ENCODE measurements around the gene SLC35E1. TPM values are rescaled to one million over a fixed set of nuclear protein-coding genes. Genes with fewer than 3 reads are reported as not detected.

The SLC35E1 gene
- total and polyA plus RNA-seq, 4 donors, result 22.5 to 37.7 (median 29.2) TPM

DNA sequence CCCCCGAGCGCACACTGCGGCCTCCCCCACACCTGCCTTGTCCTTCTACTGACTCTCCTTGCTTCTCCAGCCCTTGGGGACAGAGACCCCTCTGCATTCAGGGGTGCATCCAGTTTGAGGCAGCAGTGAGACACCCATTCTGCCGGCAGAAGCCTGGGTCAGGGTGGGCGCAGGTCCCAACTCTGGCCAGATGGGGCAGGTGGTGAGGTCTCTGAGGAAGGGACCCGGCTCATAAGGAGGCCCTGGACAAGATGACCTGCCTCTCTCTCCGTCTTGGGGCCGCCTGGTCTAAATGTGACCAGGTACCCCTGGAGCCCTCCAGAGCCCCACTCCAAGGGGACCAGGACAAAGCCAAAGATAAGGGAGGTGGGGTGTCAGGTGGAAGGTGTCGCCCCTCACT is 36.1 kb downstream of the SLC35E1 start:
- H3K9me3 ChIP-seq (ENCODE audit: control insufficient read depth, low read length), result no peaks in the 10 kb centered on the region
- 90 to 91% methylated on average over 9 of the region's 9 CpGs for WGBS, 2 donors
- H3K36me3 ChIP-seq (ENCODE audit: control insufficient read depth in 1 of 2, insufficient read depth in 2 of 2, low read length in 1 of 2), result peaks cover 0 to 14% of the 10 kb centered on the region in 2 donors
- H3K27me3 ChIP-seq (ENCODE audit: control insufficient read depth in 1 of 2, insufficient read depth in 2 of 2, low read length in 1 of 2), result no peaks in the 10 kb centered on the region
- no peak overlapping the region for H3K4me3 ChIP-seq (ENCODE audit: low read length in 2 of 2)
- intact Hi-C loops (cut with DNase I), result no loop called here
- H3K27ac ChIP-seq (ENCODE audit: low read depth in 1 of 2, low read length in 2 of 2), result no peak overlapping the region
- peaks cover 0 to 2% of the 10 kb centered on the region in 2 donors for H3K4me1 ChIP-seq (ENCODE audit: control insufficient read depth in 1 of 2, insufficient read depth in 2 of 2, low read length in 2 of 2)
- DNase-seq (no peak), ATAC-seq (ENCODE audit: low FRiP score) (no peak)

GRCh38 chr19:16535381-16535780 is 36.8 kb downstream of the SLC35E1 start:
- 92 to 95% methylated on average over 17 to 18 of the region's 18 CpGs for WGBS, 2 donors
- Histone ChIP-seq H3K9me3 (ENCODE audit: control insufficient read depth, low read length) (no peaks in the 10 kb centered on the region), H3K27me3 (ENCODE audit: control insufficient read depth in 1 of 2, insufficient read depth in 2 of 2, low read length in 1 of 2) (no peaks in the 10 kb centered on the region), H3K4me1 (ENCODE audit: control insufficient read depth in 1 of 2, insufficient read depth in 2 of 2, low read length in 2 of 2) (no peaks in the 10 kb centered on the region), H3K36me3 (ENCODE audit: control insufficient read depth in 1 of 2, insufficient read depth in 2 of 2, low read length in 1 of 2) (peaks cover 0 to 18% of the 10 kb centered on the region in 2 donors), H3K27ac (ENCODE audit: low read depth in 1 of 2, low read length in 2 of 2) (no peak overlapping the region), H3K4me3 (ENCODE audit: low read length in 2 of 2) (no peak overlapping the region)
- ATAC-seq (ENCODE audit: low FRiP score), result no peak
- DNase-seq, result no peak
- intact Hi-C loops (cut with DNase I), result no loop called here

DNA sequence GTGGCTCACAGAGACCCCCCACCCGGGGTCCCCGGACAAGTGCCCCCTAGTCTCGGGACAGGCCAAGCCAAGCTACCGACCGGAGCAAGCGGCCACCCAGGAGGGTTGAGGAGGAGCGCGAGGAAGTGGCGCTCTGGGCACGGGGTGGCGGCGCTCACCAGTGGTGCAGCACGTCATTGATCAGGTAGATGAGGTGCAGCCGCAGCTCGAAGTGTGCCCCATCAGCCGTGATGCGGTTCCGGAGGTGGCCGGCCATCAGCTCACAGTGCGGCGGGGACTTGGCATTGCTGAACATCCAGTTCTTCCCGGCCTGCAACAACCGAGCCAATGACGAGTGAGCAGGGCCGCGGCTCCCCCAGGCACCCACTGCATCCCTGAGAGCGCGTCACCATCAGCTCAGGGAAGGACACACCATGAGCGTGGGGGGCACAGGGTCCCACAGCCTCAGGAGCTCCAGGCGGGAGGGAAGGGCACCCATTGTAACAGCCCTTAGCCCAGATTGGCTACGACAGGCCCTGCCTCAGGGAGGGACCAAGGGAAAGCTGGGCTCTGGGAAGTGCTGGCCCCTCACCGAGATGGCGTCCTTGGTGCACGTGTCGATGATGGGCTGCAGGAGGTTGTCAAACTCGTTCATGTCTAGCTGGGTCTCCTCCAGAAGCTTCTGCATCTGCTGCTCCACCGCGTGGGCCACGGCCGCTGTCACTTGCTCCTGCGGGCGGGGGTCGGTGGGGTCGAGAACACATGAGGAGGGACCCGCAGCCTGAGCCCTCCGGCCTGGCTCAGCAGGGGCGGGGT is 39.6 kb downstream of the SLC35E1 start:
- H3K4me1 ChIP-seq (ENCODE audit: control insufficient read depth in 1 of 2, insufficient read depth in 2 of 2, low read length in 2 of 2), result no peaks in the 10 kb centered on the region
- no peak overlapping the region for H3K4me3 ChIP-seq (ENCODE audit: low read length in 2 of 2)
- no peak overlapping the region for H3K27ac ChIP-seq (ENCODE audit: low read depth in 1 of 2, low read length in 2 of 2)
- ATAC-seq (ENCODE audit: low FRiP score) (no peak), DNase-seq (no peak)
- WGBS, 2 donors, result 91 to 92% methylated on average over 46 to 47 of the region's 47 CpGs
- H3K27me3 ChIP-seq (ENCODE audit: control insufficient read depth in 1 of 2, insufficient read depth in 2 of 2, low read length in 1 of 2), result no peaks in the 10 kb centered on the region
- H3K9me3 ChIP-seq (ENCODE audit: control insufficient read depth, low read length), result no peaks in the 10 kb centered on the region
- intact Hi-C loops (cut with DNase I), result no loop called here
- H3K36me3 ChIP-seq (ENCODE audit: control insufficient read depth in 1 of 2, insufficient read depth in 2 of 2, low read length in 1 of 2), result peaks cover 4 to 19% of the 10 kb centered on the region in 2 donors

- no peak for ATAC-seq (ENCODE audit: low FRiP score)
- H3K36me3 ChIP-seq (ENCODE audit: control insufficient read depth in 1 of 2, insufficient read depth in 2 of 2, low read length in 1 of 2), result peaks cover 4 to 18% of the 10 kb centered on the region in 2 donors
- WGBS, 2 donors, result 95 to 96% methylated on average over 12 of the region's 12 CpGs
Measured at GRCh38 chr19:16531380-16531669, 40.9 kb downstream of the SLC35E1 start.

GRCh38 chr19:16530540-16531379 is 41.5 kb downstream of the SLC35E1 start:
- H3K27ac ChIP-seq (ENCODE audit: low read depth in 1 of 2, low read length in 2 of 2), result no peak overlapping the region
- H3K36me3 ChIP-seq (ENCODE audit: control insufficient read depth in 1 of 2, insufficient read depth in 2 of 2, low read length in 1 of 2), result peaks cover 4 to 18% of the 10 kb centered on the region in 2 donors
- no peaks in the 10 kb centered on the region for H3K9me3 ChIP-seq (ENCODE audit: control insufficient read depth, low read length)
- 91 to 95% methylated on average over 40 to 43 of the region's 43 CpGs for WGBS, 2 donors
- H3K27me3 ChIP-seq (ENCODE audit: control insufficient read depth in 1 of 2, insufficient read depth in 2 of 2, low read length in 1 of 2), result no peaks in the 10 kb centered on the region
- no peaks in the 10 kb centered on the region for H3K4me1 ChIP-seq (ENCODE audit: control insufficient read depth in 1 of 2, insufficient read depth in 2 of 2, low read length in 2 of 2)
- intact Hi-C loops (cut with DNase I), result no loop called here
- H3K4me3 ChIP-seq (ENCODE audit: low read length in 2 of 2), result no peak overlapping the region
- DNase-seq (no peak), ATAC-seq (ENCODE audit: low FRiP score) (no peak)

More at GRCh38 chr19:16531380-16531669, 40.9 kb downstream of the SLC35E1 start:
- Histone ChIP-seq H3K4me3 (ENCODE audit: low read length in 2 of 2) (no peak overlapping the region), H3K27ac (ENCODE audit: low read depth in 1 of 2, low read length in 2 of 2) (no peak overlapping the region), H3K9me3 (ENCODE audit: control insufficient read depth, low read length) (no peaks in the 10 kb centered on the region), H3K27me3 (ENCODE audit: control insufficient read depth in 1 of 2, insufficient read depth in 2 of 2, low read length in 1 of 2) (no peaks in the 10 kb centered on the region), H3K4me1 (ENCODE audit: control insufficient read depth in 1 of 2, insufficient read depth in 2 of 2, low read length in 2 of 2) (no peaks in the 10 kb centered on the region)
- intact Hi-C loops (cut with DNase I), result no loop called here
- DNase-seq, result no peak

DNA sequence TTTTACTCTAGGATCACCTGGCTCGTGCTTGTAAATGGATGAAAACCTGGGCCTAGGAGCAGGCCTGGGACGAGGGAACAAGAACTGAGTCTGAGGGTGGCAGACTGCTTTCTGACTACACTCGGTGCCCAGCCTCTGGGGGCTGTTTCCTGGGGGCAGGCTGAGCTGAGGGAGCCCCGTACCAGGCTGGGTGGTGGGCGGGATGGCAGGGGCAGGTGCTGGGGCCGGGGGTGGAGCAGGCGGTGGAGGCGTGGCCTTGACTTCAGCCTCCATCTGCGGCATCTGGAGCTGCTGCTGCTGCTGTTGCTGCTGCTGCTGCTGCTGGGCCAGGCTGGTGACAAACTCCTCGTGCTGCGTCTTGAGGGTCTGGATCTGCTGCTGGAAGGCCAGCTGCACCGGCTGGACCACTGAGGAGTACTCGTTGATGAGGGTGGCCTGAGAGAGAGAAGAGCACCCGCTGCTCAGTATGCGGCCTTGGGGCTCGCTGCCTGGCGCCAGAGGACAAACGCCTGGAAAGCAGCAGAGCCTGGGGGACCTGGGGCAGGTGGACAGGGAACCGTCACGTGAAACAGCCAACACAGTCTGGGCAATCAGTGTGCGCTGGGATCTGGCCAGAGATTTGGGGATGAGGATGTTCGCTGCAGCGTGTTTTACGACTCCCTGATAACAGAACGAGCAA is 42.6 kb downstream of the SLC35E1 start:
- Histone ChIP-seq H3K27ac (ENCODE audit: low read depth in 1 of 2, low read length in 2 of 2) (no peak overlapping the region), H3K27me3 (ENCODE audit: control insufficient read depth in 1 of 2, insufficient read depth in 2 of 2, low read length in 1 of 2) (no peaks in the 10 kb centered on the region), H3K4me3 (ENCODE audit: low read length in 2 of 2) (no peak overlapping the region), H3K4me1 (ENCODE audit: control insufficient read depth in 1 of 2, insufficient read depth in 2 of 2, low read length in 2 of 2) (no peaks in the 10 kb centered on the region), H3K9me3 (ENCODE audit: control insufficient read depth, low read length) (no peaks in the 10 kb centered on the region), H3K36me3 (ENCODE audit: control insufficient read depth in 1 of 2, insufficient read depth in 2 of 2, low read length in 1 of 2) (peaks cover 4 to 17% of the 10 kb centered on the region in 2 donors)
- 90 to 91% methylated on average over 25 of the region's 25 CpGs for WGBS, 2 donors
- DNase-seq, result no peak
- ATAC-seq (ENCODE audit: low FRiP score), result no peak
- intact Hi-C loops (cut with DNase I), result no loop called here

- ATAC-seq (ENCODE audit: low FRiP score) (no peak), DNase-seq (no peak)
- no peaks in the 10 kb centered on the region for H3K27me3 ChIP-seq (ENCODE audit: control insufficient read depth in 1 of 2, insufficient read depth in 2 of 2, low read length in 1 of 2)
- H3K36me3 ChIP-seq (ENCODE audit: control insufficient read depth in 1 of 2, insufficient read depth in 2 of 2, low read length in 1 of 2), result peaks cover 4 to 17% of the 10 kb centered on the region in 2 donors
- WGBS, 2 donors, result 90 to 91% methylated on average over 12 of the region's 12 CpGs
- intact Hi-C loops (cut with DNase I), result no loop called here
- H3K4me3 ChIP-seq (ENCODE audit: low read length in 2 of 2), result no peak overlapping the region
- H3K4me1 ChIP-seq (ENCODE audit: control insufficient read depth in 1 of 2, insufficient read depth in 2 of 2, low read length in 2 of 2), result no peaks in the 10 kb centered on the region
- H3K9me3 ChIP-seq (ENCODE audit: control insufficient read depth, low read length), result no peaks in the 10 kb centered on the region
- no peak overlapping the region for H3K27ac ChIP-seq (ENCODE audit: low read depth in 1 of 2, low read length in 2 of 2)
Measured at GRCh38 chr19:16527971-16528521, 44.2 kb downstream of the SLC35E1 start.

DNA sequence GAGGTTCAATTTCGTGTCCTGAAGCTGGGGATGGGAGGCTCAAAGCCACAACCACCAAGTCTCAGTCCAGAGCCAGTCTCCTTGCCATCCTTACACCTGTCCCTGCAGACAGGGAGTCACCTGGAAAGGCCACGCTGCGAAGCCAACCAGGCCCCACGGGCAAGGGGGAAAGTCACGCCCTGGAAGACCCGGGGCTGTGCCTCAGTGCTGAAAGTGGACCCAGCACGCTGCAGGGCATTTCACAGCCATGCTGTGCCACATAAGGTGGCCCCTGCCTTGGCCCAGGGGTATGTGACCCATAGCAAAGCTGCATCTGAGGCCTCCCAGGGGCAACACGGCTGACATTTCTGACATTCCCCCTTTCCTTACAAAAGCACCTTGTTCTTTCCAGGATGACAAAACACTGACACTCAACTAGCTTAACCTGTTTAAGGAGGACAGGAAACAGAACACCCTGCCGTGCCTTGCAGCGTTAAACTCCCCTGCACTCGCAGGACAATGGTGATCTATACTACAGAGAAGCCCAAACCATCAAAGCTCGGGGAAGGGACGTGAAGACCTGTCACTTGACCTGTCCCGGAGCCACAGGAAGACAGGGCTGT is 44.8 kb downstream of the SLC35E1 start:
- no peak for DNase-seq
- Histone ChIP-seq H3K27me3 (ENCODE audit: control insufficient read depth in 1 of 2, insufficient read depth in 2 of 2, low read length in 1 of 2) (no peaks in the 10 kb centered on the region), H3K9me3 (ENCODE audit: control insufficient read depth, low read length) (no peaks in the 10 kb centered on the region), H3K36me3 (ENCODE audit: control insufficient read depth in 1 of 2, insufficient read depth in 2 of 2, low read length in 1 of 2) (peaks cover 4 to 20% of the 10 kb centered on the region in 2 donors), H3K27ac (ENCODE audit: low read depth in 1 of 2, low read length in 2 of 2) (no peak overlapping the region), H3K4me3 (ENCODE audit: low read length in 2 of 2) (no peak overlapping the region), H3K4me1 (ENCODE audit: control insufficient read depth in 1 of 2, insufficient read depth in 2 of 2, low read length in 2 of 2) (no peaks in the 10 kb centered on the region)
- ATAC-seq (ENCODE audit: low FRiP score), result no peak
- 83 to 84% methylated on average over 14 of the region's 14 CpGs for WGBS, 2 donors
- intact Hi-C loops (cut with DNase I), result no loop called here

Measured in aorta (tissue), 5 donors.